ENCODE measurements around the gene TMEM255B.
"Not testable (repeated sequence)": the region's sequence is repeated elsewhere in the genome, so short reads cannot be mapped to it uniquely, and the experiment has no call there.

TMEM255B gene

DNA sequence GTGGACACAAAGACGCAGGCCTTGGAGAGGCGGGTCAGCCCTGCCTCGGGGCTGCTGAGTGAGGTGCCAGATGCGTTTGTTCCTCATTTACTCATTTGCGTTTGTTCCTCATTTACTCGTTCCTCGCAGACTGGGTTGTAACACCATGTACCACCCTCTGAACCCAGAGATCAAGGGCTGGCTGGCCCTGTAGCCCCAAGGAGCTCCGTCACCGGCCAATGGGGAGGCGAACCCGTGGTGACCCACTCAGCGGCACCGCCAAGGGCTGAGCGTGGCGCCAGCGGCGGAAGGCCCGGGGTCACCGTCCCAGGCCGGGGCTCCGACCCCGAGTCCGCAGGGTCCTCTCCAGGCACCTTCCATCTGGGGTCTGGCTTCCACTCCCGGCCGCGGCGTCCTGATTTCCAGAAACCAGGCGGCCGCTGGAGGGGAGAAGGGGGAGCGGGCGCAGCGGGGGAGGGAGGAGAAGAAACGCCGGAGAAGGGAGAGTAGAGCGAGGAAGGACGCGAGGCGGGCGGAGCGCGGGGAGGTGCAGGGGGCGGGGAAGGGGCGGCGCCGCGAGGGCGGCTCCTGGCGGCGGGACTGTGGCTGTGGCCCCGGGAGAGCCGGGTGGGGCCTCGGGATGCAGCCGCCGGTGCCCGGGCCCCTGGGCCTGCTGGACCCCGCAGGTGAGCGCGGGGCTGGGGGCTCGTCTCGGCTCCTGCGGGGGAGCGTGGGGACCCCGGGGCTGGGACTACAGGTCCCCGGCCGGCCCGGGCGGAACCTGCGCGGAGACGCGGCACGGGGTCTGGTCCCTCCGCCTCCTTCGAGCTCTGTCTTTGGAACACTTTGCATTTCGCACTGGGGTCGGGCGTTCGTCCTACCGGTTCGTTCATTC lies at the start of gene TMEM255B:
TSS of gene TMEM255B (plus strand) at position 576 of the 874 bp plus-strand sequence. CDS start at position 620, 44 bp downstream.
- Histone ChIP-seq H3K4me3 (peak within 1 kb of the TSS; percentile 40), H3K9me3 (no peaks in the 10 kb centered on the region), H3K36me3 (replicated peaks) (no peaks in the 10 kb centered on the region), H3K27me3 (ENCODE audit: low read depth) (peaks cover 16% of the 10 kb centered on the region), H3K4me1 (peaks cover 8% of the 10 kb centered on the region)
- in situ Hi-C loops (cut with MboI; ENCODE audit: low sequenced_read_pairs): no loop called here
- peak; percentile 69 to 91 for DNase-seq (ENCODE audit: low spot score in 2 of 2)

DNA sequence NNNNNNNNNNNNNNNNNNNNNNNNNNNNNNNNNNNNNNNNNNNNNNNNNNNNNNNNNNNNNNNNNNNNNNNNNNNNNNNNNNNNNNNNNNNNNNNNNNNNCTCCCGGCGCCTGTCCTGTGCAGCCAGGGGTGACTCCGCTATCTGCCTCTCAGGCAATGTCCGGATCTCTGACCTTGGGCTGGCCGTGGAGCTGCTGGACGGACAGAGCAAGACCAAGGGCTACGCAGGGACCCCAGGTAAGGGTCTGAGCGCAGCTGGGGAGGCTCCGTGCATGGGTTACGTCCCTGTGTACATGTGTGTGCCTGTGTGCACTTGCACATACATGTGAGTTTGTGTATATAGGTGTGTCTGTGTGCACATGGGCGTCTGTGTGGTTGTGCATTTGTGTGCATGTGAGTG lies 36.1 kb upstream of the TMEM255B start:
- H3K36me3 ChIP-seq (replicated peaks): no peaks in the 10 kb centered on the region
- H3K4me1 ChIP-seq: no peaks in the 10 kb centered on the region
- no peak for DNase-seq (ENCODE audit: low spot score in 2 of 2)
- H3K9me3 ChIP-seq: no peaks in the 10 kb centered on the region; the same call in 1 of the 2 replicates
- no peak overlapping the region for H3K4me3 ChIP-seq
- H3K27me3 ChIP-seq (ENCODE audit: low read depth): no peaks in the 10 kb centered on the region
- in situ Hi-C loops (cut with MboI; ENCODE audit: low sequenced_read_pairs): no loop called here

DNA sequence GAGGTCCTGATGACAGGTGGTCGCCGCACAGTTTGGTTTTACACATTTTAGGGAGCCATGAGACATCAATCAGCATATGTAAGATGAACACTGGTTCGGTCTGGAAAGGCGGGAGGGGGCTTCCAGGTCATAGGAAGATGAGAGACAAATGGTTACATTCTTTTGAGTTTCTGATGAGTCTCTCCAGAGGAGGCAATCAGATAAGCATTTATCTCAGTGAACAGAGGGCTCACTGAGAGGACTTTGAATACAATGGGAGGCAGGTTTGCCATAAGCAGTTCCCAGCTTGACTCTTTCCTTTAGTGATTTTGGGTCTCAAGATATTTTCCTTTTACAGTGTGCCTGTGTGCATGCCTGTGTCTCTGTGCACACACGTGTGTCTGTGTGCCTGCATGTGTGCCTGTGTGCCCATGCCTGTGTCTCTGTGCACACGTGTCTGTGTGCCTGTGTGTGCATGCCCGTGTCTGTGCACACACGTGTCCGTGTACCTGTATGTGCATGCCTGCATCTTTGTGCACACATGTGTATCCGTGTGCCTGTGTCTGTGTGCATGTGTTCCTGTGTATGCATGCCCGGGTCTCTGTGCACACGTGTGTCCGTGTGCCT lies 35.5 kb upstream of the TMEM255B start:
- in situ Hi-C loops (cut with MboI; ENCODE audit: low sequenced_read_pairs): no loop called here
- H3K4me1 ChIP-seq: no peaks in the 10 kb centered on the region
- no peaks in the 10 kb centered on the region for H3K27me3 ChIP-seq (ENCODE audit: low read depth)
- DNase-seq (ENCODE audit: low spot score in 2 of 2): no peak
- no peaks in the 10 kb centered on the region for H3K36me3 ChIP-seq (replicated peaks)
- no peaks in the 10 kb centered on the region; the same call in 1 of the 2 replicates for H3K9me3 ChIP-seq
- no peak overlapping the region for H3K4me3 ChIP-seq

DNA sequence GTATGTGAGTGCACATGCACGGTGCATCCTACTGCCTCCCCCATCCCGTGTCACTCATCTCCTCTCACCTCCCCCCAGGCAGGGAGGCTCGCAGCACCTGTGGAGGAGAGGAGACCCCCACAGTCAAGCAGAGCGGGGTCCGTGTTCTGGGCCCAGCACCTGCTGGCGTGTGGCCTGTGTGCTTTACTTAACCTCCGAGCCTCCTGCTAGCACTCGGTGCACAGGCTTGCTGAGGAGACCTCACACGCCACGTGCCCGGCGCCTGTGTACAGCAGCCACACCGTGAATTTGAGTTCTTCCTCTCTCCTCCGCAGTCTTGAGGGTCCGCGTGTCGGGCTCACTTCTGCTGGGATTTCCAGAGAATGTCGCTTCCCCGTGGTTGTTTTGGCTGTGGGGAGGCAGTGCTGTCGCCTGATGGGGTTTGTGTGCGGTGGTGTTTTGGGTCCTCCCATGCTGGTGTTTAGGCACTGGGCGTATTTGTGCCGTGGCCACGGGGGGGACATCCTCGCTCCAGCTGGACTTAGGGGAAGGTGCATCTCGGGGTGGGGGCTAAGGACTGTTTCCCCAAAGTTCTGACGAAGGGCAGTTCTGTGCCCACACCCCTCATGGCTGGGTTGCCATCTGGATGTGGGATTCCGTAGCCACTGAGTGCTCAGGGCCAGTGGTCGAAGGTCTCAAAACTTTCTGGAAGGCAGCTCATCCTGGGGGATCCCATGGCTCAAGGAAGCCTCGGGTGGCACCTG lies 34.8 kb upstream of the TMEM255B start:
- H3K4me1 ChIP-seq: no peaks in the 10 kb centered on the region
- H3K27me3 ChIP-seq (ENCODE audit: low read depth): no peaks in the 10 kb centered on the region
- H3K9me3 ChIP-seq: no peaks in the 10 kb centered on the region; the same call in 1 of the 2 replicates
- no peak for DNase-seq (ENCODE audit: low spot score in 2 of 2)
- no peaks in the 10 kb centered on the region for H3K36me3 ChIP-seq (replicated peaks)
- H3K4me3 ChIP-seq: no peak overlapping the region
- in situ Hi-C loops (cut with MboI; ENCODE audit: low sequenced_read_pairs): no loop called here

DNA sequence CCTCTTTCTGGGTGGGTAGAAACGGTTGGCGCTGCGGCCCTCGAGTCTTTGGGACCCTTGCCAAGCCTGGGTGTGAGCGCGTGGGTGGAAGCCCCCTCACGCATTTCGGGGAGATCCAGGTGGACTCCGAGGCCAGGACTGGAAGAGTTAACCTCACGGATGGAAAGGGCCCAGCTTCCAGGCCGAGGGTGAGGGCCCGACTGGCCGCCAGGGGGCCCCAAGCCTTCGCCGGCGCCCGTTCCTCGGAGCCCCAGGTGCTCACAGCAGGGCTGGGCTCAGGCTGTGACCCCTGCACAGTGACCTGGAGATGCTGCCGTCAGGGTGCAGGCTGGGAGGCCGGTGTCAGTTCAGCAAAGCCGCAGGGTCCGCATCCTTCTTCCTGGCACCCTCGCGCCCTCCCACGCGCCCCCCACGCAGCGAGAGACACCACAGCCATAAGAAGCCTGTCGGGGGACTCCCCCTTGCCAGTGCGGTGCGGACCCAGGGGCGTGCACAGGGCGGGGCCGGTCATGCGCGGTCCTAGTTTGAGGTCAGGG lies 34.2 kb upstream of the TMEM255B start:
- in situ Hi-C loops (cut with MboI; ENCODE audit: low sequenced_read_pairs): no loop called here
- H3K27me3 ChIP-seq (ENCODE audit: low read depth): peaks cover 3% of the 10 kb centered on the region; the same call in 1 of the 2 replicates
- H3K9me3 ChIP-seq: no peaks in the 10 kb centered on the region; the same call in 1 of the 2 replicates
- peak; percentile 51 to 83 for DNase-seq (ENCODE audit: low spot score in 2 of 2)
- H3K4me1 ChIP-seq: no peaks in the 10 kb centered on the region
- peak overlapping the region; percentile 38 for H3K4me3 ChIP-seq
- H3K36me3 ChIP-seq (replicated peaks): no peaks in the 10 kb centered on the region

DNA sequence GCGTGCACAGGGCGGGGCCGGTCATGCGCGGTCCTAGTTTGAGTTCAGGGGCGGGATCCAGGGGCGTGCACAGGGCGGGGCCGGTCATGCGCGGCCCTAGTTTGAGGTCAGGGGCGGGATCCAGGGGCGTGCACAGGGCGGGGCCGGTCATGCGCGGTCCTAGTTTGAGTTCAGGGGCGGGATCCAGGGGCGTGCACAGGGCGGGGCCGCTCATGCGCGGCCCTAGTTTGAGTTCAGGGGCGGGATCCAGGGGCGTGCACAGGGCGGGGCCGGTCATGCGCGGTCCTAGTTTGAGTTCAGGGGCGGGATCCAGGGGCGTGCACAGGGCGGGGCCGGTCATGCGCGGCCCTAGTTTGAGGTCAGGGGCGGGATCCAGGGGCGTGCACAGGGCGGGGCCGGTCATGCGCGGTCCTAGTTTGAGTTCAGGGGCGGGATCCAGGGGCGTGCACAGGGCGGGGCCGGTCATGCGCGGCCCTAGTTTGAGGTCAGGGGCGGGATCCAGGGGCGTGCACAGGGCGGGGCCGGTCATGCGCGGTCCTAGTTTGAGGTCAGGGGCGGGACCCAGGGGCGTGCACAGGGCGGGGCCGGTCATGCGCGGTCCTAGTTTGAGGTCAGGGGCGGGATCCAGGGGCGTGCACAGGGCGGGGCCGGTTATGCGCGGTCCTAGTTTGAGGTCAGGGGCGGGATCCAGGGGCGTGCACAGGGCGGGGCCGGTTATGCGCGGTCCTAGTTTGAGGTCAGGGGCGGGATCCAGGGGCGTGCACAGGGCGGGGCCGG lies 33.5 kb upstream of the TMEM255B start:
- H3K27me3 ChIP-seq (ENCODE audit: low read depth); H3K4me1 ChIP-seq; H3K9me3 ChIP-seq; H3K36me3 ChIP-seq (replicated peaks); H3K4me3 ChIP-seq; in situ Hi-C loops (cut with MboI; ENCODE audit: low sequenced_read_pairs): not testable (repeated sequence)
- DNase-seq (ENCODE audit: low spot score in 2 of 2): peak in 1 of 2 experiments; percentile 59

DNA sequence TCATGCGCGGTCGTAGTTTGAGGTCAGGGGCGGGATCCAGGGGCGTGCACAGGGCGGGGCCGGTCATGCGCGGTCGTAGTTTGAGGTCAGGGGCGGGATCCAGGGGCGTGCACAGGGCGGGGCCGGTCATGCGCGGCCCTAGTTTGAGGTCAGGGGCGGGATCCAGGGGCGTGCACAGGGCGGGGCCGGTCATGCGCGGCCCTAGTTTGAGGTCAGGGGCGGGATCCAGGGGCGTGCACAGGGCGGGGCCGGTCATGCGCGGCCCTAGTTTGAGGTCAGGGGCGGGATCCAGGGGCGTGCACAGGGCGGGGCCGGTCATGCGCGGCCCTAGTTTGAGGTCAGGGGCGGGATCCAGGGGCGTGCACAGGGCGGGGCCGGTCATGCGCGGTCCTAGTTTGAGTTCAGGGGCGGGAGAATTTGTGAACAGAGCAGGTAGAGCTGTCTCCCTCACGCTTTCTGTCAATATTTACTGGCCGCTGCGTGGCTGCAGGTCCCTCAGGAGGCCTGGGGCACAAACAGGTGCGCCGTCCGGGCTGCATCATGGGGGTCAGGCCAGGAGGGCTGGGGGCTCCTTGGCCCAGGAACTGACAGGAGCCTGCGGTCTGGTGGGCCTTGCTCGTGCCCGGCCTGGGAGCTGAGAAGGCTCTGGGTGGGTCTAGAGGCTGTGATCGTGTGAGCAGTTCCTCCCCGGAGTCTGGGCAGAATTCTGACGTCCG lies 32.8 kb upstream of the TMEM255B start:
- H3K9me3 ChIP-seq; in situ Hi-C loops (cut with MboI; ENCODE audit: low sequenced_read_pairs); DNase-seq (ENCODE audit: low spot score in 2 of 2); H3K36me3 ChIP-seq (replicated peaks); H3K4me3 ChIP-seq; H3K4me1 ChIP-seq; H3K27me3 ChIP-seq (ENCODE audit: low read depth): not testable (repeated sequence)

DNA sequence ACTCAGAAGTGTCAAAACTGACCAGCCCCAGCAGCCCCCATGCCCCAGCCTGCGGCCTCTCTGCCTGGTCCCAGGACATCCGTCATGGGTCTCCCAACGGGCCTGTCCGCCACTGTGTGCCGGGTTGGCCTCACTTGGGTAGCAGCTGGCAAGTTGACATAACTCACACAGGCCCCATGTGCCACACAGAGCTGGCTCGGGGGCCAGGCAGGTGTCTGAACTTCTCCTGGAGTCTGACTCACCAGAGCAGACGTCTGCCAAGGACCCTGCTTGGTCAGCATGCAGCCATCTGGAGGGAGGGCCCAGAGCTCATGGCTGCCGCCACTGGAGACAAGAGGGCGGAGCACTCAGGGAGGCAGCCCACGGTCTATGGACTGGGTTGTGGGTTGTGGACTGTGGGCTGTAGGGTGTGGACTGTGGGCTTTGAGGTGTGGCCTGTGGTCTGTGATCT lies 32.0 kb upstream of the TMEM255B start:
- in situ Hi-C loops (cut with MboI; ENCODE audit: low sequenced_read_pairs): no loop called here
- H3K36me3 ChIP-seq (replicated peaks): no peaks in the 10 kb centered on the region
- no peak for DNase-seq (ENCODE audit: low spot score in 2 of 2)
- no peaks in the 10 kb centered on the region for H3K4me1 ChIP-seq
- no peaks in the 10 kb centered on the region; the same call in 1 of the 2 replicates for H3K9me3 ChIP-seq
- H3K27me3 ChIP-seq (ENCODE audit: low read depth): peaks cover 3% of the 10 kb centered on the region; the same call in 1 of the 2 replicates
- H3K4me3 ChIP-seq: no peak overlapping the region

DNA sequence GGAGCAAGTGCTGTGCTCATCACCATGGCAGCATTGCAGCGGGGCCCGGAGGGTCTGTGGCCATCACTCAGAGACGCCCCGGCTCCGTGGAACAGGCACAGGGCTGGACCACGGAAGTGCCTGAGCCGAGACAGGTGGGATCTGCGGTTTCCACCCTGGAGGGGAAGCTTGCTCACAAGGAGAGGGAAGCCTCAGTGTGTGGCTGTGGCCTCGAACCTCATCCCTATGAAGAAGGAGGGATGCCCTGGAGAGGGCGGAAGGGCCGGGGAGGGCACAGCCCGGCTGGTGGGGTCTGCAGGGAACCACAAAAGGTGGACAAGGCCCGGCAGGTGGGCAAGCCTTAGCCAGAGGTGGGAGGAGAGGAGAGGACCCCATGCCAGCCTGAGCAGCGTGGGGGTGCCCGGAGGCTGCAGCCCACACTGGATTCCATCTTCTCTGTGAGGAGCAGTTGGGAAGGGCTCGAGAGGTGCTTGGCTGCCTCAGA lies 30.4 kb upstream of the TMEM255B start:
- Histone ChIP-seq H3K9me3 (no peaks in the 10 kb centered on the region; the same call in 1 of the 2 replicates), H3K4me3 (no peak overlapping the region), H3K36me3 (replicated peaks) (no peaks in the 10 kb centered on the region), H3K27me3 (ENCODE audit: low read depth) (peaks cover 3% of the 10 kb centered on the region; the same call in 1 of the 2 replicates), H3K4me1 (no peaks in the 10 kb centered on the region)
- no peak for DNase-seq (ENCODE audit: low spot score in 2 of 2)
- in situ Hi-C loops (cut with MboI; ENCODE audit: low sequenced_read_pairs): no loop called here

DNA sequence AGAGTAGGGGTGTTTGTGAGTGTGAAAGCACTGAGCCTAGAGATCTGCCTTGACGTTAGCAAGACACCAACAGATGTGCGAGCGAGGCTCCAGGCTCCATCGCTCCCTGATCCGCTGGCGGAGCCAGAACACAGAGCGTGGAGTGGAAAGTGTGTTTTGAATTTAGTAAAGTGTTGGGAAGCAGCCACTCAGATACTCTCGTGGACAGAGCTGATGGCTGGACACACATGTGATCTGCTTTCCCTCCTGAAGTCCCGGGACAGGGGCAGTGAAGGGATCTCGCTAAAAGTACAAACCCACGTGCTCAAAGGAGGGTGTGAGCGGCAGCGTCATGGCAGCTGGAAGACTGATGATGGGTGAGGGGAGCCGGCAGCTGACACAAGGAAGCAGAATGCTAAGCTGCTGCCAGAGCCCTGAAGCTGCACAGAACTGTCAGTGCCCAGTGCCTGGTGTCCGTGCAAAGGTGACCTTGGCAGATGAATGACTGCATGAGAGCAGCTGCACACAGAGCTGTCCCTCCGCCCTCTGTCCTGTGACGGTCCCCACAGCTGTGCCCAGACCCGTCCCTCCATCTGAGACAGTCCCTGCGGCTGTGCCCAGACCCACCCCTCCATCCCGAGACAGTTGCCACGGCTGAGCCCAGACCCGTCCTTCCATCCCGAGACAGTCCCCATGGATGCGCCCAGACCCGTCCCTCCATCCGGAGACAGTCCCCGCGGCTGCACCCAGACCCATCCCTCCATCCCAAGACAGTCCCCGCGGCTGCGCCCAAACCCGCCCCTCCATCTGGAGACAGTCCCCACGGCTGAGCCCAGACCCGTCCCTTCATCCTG lies 29.6 kb upstream of the TMEM255B start:
- Histone ChIP-seq H3K27me3 (ENCODE audit: low read depth) (peaks cover 3% of the 10 kb centered on the region; the same call in 1 of the 2 replicates), H3K9me3 (no peaks in the 10 kb centered on the region; the same call in 1 of the 2 replicates), H3K36me3 (replicated peaks) (no peaks in the 10 kb centered on the region), H3K4me3 (no peak overlapping the region), H3K4me1 (no peaks in the 10 kb centered on the region)
- in situ Hi-C loops (cut with MboI; ENCODE audit: low sequenced_read_pairs): no loop called here
- no peak for DNase-seq (ENCODE audit: low spot score in 2 of 2)

DNA sequence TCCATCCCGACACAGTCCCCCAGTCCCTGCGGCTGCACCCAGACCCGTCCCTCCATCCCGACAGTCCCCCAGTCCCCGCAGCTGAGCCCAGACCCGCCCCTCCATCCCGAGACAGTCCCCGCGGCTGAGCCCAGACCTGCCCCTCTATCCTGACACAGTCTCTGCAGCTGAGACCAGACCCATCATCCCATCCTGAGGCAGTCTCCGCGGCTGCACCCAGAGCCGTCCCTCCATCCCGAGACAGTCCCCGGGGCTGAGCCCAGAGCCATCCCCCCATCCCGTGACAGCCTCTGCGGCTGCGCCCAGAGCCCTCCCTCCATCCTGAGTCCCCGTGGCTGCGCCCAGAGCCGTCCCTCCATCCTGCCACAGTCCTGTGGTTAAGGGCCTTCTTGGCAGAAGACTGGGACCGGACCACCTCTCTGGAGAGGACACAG lies 28.8 kb upstream of the TMEM255B start:
- Histone ChIP-seq H3K4me3 (no peak overlapping the region), H3K27me3 (ENCODE audit: low read depth) (peaks cover 3% of the 10 kb centered on the region; the same call in 1 of the 2 replicates), H3K36me3 (replicated peaks) (no peaks in the 10 kb centered on the region), H3K4me1 (no peaks in the 10 kb centered on the region), H3K9me3 (no peaks in the 10 kb centered on the region; the same call in 1 of the 2 replicates)
- DNase-seq (ENCODE audit: low spot score in 2 of 2): no peak
- in situ Hi-C loops (cut with MboI; ENCODE audit: low sequenced_read_pairs): no loop called here

Measured in HAP-1 (cell line).